CD4-positive, alpha-beta T cell treated with Interleukin-10 for 1 hour (primary cell): ENCODE results near the gene IFI44L.

Experiments used
- DNase-seq: peaks from one replicate; pipeline ENCODE4 v3.0.0-alpha.2; 2020

Gene IFI44L

DNA sequence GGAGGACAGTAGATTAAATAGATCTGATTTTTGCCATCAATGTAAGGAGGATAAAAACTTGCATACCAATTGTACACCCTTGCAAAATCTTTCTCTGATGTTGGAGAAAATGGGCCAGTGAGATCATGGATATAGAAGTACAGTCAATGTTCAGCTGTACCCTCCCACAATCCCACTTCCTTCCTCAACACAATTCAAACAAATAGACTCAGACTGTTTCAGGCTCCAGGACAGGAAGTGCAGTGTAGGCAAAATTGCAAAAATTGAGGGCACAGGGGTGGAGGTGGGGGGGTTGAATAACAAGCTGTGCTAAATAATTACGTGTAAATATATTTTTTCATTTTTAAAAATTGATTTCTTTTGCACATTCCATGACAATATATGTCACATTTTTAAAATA, 25.5 kb downstream of the IFI44L start:
- peak; percentile 45 for DNase-seq

DNA sequence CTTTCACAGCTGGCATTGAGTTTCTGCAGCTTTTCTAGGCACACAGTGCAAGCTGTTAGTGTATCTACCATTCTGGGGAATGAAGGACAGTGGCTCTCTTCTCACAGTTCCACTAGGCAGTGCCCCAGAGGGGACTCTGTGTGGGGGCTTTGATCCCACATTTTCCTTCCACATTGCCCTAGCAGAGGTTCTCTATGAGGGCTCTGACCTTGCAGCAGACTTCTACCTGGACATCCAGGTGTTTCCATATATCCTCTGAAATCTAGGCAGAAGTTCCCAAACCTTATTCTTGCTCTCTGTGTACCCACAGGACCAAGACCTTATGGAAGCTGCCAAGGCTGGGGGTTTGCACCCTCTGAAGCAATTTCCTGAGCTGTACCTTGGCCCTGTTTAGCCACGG, 27.0 kb downstream of the IFI44L start:
- no peak for DNase-seq

- DNase-seq: peak; percentile 81
Measured at GRCh38 chr1:78649628-78650027, 29.4 kb downstream of the IFI44L start, which contains the start of gene IFI44. TSS of gene IFI44 (plus strand) at chr1:78649831. CDS start at chr1:78650196, 365 bp downstream.

DNA sequence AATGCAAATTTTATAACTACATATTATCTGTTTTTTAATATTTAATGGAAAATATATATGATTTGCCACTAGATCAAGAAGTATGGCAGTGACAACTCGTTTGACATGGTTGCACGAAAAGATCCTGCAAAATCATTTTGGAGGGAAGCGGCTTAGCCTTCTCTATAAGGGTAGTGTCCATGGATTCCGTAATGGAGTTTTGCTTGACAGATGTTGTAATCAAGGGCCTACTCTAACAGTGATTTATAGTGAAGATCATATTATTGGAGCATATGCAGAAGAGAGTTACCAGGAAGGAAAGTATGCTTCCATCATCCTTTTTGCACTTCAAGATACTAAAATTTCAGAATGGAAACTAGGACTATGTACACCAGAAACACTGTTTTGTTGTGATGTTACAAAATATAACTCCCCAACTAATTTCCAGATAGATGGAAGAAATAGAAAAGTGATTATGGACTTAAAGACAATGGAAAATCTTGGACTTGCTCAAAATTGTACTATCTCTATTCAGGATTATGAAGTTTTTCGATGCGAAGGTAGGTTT, 29.9 kb downstream of the IFI44L start:
- peak; percentile 6 for DNase-seq

- DNase-seq: peak; percentile 43
Measured at GRCh38 chr1:78651241-78651640, 31.0 kb downstream of the IFI44L start.

- DNase-seq: no peak
Measured at GRCh38 chr1:78652019-78652560, 31.8 kb downstream of the IFI44L start.

DNA sequence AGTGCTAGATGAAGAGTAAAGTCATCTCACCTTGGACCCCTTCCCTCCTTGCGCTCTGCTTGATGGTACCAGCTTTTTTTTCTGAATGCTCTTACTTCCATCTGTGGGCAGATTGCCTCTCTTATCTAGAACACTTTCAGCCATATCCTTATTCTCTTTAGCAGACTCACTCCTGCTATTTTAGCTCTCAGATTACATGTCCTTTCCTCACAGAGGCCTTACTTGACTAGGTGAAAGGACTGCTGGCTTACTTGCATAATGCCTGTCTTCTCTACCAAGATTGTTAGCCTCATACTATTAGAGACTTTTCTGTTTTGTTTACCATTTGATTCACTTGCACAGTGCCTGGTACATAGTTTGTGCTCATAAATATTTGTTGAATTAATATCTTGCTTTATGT, 38.7 kb downstream of the IFI44L start:
- DNase-seq: no peak

DNA sequence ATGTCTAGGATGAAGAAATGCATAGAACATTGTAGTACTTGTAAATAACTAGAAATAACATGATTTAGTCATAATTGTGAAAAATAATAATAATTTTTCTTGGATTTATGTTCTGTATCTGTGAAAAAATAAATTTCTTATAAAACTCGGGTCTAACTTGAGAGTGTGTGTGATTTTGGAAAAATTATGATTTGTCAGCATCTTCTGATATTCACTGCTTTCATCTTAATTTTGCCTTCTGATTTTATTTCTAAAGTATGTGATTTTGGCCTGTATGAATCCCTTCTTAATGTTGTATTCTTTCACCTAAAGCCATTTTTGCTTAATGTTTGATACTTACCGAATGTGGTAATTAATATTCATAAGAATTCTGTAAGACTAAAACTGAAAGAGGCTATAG, 43.7 kb downstream of the IFI44L start:
- no peak for DNase-seq

DNA sequence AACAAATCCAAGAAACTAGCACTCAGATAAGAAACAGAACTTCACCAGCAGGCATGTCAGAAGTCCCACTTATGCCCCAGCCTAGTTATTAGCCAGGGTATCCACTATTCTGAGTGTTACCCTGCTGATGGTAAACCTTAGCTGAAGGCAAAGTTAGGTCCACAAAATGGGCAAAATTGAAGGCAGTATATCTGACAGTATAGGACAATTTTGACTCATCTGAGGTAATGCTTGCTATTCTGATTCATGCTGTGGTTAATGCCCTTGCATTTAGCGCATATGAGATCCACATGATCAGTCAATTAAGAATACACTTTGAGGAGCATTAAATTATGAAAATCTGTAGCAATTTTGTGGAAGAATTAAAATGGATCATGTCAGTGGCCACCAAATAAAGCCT, 44.5 kb downstream of the IFI44L start:
- DNase-seq: no peak

DNA sequence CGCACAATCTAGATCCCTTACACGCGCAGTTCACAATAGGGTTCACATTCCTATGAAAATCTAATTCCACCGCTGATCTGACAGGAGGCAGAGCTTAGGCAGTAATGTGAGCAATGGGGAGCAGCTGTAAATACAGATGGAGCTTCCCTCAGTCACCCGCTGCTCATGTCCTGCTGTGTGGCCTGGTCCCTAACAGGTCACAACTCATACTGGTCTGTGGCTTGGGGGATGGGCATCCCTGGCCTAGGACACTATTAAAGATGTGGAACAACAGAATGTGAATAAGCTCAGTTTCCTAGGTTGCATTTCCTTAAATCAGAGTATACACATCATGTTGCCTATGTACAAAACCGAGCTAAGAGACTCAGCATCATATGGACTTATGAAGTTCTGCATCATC, 45.6 kb downstream of the IFI44L start:
- no peak for DNase-seq

DNA sequence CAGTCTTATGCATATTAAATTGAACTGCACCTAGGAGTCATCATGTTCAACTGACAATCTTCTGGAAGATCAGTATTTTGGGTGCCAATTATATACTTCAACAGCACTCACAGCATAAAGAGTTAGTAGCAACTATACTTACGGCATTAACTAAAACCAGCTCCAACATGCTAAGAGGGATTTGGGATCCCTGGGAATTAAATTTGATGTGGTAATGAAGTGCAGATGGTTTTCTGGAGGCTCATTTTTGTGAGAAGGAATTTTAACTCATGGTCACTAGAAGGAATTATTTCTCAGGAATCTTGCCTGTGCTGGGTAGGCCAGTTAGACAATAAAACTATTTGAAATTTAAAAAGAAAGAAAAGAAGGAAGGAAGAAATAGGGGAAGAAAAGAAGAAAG, 47.7 kb downstream of the IFI44L start:
- no peak for DNase-seq

DNA sequence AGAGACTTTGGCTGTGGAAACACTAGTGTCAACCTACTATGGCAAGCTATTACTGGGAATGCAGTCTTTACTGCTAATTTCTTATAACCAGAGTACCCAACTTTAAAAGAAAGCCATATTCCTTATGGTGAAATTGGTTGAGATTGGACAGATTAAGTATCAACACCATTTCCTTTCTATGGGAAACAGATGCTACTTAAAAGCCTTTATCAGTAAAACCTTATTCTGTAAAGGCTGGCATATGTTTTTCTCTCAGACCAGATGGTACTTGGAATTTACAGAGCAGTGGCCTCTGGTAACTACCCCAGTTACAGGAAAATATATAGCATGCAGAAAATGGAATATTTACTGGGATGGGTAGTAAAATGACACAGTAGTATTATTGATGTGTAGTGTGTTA, 48.2 kb downstream of the IFI44L start:
- no peak for DNase-seq

- DNase-seq: no peak
Measured at GRCh38 chr1:78672428-78672827, 52.2 kb downstream of the IFI44L start.

DNA sequence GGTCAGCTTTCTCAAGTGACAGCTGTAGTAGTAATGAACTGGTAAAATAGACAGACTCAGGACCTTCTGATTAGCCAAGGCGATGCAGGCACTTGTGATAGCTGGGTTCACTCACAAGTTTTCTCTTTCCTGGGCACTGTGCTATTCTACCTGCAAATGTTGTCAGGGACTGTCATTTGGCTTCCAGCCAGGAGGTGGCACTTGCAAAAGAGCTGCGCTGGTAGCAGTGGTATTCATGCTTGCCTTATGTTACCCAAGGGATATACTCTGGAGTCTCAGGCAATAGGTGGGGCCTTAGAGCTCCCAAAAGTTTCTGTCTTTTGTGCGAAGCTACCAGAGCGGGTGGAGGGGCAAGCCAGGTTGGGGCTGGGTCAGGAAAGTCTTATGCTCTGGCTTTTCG, 52.9 kb downstream of the IFI44L start:
- no peak for DNase-seq

- DNase-seq: peak; percentile 71
Measured at GRCh38 chr1:78676347-78676982, 56.2 kb downstream of the IFI44L start.

DNA sequence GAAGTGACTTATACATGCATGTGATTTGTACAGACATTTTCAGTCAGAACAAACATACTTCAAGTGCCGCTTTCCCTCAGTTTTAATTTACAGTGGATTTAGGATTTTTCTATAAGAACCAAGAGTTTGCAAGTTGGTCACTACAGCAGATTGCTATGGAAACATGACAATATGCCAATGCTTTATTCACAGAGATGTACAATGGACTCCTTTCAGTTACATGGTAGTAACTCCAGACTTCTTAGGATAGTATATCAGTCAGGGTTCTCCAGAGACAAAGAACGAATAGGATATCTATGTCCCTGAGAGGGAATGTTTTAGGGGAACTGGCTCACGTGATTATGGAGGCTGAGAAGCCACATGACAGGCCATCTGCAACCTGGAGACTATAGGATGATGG, 56.7 kb downstream of the IFI44L start:
- DNase-seq: no peak

DNA sequence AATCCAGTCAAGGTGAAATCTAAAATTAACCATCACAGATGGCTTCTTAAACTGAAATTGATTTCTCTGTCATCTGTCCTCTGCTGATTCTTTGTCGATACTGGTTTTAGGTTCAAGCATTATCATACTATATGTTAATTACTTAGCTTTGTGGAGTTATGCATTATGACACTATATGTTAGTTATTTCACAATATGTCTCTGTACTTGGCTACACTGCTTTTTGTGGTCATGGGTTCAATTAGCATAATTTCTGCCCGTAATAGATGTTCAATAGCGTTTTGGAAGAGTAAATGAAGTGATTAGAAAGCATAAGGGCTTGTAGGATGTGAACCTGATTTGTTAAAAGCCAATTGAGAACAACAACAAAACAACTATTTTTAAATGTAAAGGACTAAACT, 57.5 kb downstream of the IFI44L start:
- no peak for DNase-seq

DNA sequence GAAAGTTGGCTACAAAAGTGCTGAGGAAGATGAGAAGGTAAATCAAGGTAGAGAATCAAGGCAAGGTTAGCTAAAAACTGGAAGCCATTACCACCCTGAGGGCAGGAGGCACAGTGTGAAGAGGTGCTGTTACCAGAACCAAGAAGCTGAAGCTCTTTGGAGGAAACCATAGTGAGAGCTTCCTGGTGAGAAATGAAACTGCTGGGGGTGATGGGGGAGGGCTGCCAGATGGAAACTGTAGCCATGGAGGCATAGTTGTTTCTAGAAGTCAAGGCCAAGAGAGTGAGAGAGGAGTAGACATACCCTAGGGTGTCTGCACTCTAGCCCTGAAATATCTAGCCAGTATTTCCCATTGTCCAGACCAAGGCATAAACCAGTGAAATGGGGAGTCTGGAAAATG, 58.1 kb downstream of the IFI44L start:
- DNase-seq: no peak

DNA sequence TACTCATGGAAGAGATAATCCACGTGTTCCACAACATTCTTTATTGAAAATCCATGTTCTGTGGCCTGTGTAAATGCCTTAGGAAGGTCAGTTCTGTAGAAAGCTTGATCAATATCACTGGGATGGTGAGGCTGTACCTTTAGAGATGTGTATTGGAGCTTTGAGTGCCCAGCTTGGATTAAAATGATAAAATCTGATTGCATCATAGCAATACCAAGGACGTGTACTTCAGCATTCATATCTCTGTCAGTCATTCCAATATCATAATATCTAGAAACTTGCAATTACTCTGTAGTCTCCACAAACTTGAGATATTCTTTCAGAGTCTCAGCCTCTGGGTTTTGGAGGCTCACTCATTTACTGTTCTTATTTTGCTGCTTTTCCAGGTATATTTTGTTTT, 61.0 kb downstream of the IFI44L start:
- no peak for DNase-seq

GRCh38 chr1:78682496-78682895, 62.2 kb downstream of the IFI44L start:
- no peak for DNase-seq

- no peak for DNase-seq
Measured at GRCh38 chr1:78683079-78683478, 62.8 kb downstream of the IFI44L start.

DNA sequence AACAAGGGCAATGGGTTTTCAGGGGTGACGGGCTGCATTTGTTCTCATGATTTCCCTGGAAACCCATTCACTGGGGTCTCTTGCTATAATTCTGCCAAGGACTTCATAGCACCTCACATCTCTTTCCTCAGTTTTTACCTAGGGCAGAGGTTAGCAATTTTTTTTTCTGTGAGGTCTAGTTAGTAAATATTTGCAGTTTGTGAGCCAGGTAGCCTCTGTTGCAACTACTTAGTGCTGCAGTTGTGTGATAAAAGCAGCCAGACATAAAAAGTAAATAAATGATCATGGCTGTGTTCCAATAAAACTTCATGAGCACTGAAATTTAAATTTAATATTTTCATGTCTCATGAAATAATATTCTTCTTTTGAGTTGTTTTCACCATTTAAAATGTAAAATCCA, 67.1 kb downstream of the IFI44L start:
- no peak for DNase-seq

DNA sequence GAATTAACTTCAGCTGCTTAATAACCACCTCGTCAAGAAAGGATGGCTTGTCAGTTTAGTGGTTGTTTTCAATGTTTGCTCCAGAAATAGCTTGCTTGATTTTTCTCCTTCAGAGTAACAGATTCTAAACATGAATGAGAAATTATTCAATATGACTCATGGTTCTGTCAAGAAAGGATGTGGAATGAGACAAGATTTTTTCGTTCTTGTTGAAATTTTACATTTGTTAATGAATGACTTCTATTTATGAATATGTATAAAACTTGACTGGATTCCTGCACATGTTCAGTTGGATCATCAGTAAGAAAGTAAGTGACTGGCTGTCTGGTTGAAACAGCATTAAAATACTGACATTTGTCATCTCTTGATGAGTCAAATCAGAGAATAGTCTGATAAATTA, 67.7 kb downstream of the IFI44L start:
- no peak for DNase-seq

- no peak for DNase-seq
Measured at GRCh38 chr1:78688697-78689096, 68.4 kb downstream of the IFI44L start.

DNA sequence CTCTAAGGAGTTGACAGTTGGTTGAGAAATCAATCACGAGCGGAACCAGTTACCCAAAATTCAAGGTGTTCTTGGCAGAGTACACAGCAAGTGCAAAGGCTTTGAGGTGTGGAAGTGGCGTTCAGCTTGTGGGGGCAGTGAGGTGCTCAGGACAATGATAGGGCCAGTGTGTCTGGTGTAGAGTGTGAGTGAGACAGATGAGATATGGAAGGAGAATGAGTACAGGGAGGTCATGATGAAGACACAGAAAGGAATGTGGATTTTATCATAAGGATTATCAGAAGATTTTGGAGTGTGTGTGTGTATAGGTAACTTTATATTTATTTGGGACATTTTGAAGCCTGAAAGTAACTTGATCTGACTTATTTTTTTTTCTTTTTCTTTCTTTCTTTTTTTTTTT, 70.3 kb downstream of the IFI44L start:
- DNase-seq: no peak
